Measurements from ENCODE around the gene KEAP1.
"Not testable (repeated sequence)": the region's sequence is repeated elsewhere in the genome, so short reads cannot be mapped to it uniquely, and the experiment has no call there.

The KEAP1 gene

DNA sequence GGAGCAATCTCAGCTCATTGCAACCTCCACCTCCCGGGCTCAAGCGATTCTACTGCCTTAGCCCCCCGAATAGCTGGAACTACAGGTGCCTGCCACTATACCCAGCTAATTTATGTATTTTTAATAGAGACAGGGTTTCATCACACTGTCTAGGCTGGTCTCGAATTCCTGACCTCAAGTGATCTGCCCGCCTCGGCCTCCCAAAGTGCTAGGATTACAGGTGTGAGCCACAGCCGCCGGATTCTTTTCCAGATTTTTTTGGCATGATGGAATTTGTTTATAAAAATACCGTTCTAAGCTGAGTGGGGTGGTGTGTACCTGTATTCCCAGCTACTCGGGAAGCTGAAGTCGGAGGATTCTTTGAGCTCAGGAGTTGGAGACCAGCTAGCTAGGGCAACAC is 34.5 kb upstream of the KEAP1 start:
- DNase-seq (ENCODE audit: extremely low read depth, low read depth): no peak
- TF ChIP-seq, protein P1, sequence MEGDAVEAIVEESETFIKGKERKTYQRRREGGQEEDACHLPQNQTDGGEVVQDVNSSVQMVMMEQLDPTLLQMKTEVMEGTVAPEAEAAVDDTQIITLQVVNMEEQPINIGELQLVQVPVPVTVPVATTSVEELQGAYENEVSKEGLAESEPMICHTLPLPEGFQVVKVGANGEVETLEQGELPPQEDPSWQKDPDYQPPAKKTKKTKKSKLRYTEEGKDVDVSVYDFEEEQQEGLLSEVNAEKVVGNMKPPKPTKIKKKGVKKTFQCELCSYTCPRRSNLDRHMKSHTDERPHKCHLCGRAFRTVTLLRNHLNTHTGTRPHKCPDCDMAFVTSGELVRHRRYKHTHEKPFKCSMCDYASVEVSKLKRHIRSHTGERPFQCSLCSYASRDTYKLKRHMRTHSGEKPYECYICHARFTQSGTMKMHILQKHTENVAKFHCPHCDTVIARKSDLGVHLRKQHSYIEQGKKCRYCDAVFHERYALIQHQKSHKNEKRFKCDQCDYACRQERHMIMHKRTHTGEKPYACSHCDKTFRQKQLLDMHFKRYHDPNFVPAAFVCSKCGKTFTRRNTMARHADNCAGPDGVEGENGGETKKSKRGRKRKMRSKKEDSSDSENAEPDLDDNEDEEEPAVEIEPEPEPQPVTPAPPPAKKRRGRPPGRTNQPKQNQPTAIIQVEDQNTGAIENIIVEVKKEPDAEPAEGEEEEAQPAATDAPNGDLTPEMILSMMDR (IDR thresholded peaks at IDR 0.05; ENCODE audit: low read depth, low read length): no peak

DNA sequence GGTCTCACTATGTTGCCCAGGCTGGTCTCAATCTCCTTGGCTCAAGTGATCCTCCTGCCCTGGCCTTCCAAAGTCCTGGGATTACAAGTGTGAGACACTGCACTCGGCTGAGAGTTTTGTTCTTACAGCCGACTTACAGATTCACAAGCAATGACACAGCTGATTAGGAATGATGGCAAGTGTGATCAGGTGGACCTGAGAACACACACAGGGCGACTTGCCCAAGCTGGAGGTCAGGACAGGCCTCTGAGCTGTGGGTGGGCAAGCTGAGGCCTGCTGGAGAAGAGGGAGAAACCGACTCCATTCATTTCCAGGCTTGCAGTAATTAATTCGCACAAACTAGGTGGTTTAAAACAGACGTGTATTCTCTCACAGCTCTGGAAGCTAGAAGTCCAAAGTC is 32.5 kb upstream of the KEAP1 start:
- DNase-seq (ENCODE audit: extremely low read depth, low read depth): no peak
- TF ChIP-seq, protein P1 (IDR thresholded peaks at IDR 0.05; ENCODE audit: low read depth, low read length): no peak

DNA sequence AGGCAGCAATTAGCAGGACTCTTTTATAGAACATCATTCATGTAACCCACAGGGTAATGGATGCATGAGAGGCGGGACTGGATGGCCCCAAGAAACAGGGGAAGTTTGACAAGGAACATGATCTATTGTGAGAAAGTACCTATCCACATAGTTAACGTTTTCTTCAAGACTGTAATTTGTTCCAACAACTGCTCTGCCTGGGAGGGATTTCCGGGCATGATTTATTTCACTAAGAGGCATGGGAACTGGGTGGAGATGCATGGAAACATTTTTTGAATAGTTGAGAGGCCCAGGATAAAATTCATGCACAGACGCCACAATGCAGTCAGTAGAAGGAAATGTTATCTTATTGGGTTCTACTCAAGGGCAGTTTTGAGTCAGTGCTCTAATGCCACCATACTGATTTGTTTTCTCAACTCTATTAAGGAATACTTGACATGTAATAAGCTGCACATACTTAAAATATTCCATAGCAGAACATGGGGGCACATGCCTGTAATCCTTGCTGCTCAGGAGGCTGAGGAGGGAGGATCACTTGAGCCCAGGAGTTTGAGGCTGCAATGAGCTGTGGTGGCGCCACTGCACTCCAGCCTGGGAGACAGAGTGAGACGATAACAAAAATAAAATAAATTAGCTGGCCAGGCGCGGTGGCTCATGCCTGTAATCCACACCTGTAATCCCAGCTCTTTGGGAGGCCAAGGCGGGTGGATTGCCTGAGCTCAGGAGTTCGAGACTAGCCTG is 30.7 kb upstream of the KEAP1 start:
- TF ChIP-seq, protein P1 (IDR thresholded peaks at IDR 0.05; ENCODE audit: low read depth, low read length): no peak
- DNase-seq (ENCODE audit: extremely low read depth, low read depth): peak; percentile 24

DNA sequence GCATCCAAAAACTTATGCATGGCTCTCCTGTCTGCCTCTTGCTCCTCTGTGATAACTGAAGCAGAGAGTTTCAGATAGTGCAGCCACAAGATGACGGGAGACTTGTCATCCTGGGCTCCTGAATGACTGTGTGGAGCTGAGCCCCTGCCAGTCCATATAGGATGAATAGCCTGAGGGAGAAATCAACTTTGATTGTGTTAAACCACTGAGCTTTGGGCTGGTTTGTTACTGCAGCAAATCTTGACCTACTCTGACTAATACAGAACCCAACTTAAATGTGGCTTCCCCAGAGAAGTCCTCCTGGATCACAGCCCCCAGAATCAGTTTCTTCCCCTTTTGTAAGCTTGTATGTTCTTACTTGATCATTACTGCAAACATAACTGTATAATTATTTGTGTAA is 29.3 kb upstream of the KEAP1 start:
- TF ChIP-seq, protein P1 (IDR thresholded peaks at IDR 0.05; ENCODE audit: low read depth, low read length): no peak
- no peak for DNase-seq (ENCODE audit: extremely low read depth, low read depth)

DNA sequence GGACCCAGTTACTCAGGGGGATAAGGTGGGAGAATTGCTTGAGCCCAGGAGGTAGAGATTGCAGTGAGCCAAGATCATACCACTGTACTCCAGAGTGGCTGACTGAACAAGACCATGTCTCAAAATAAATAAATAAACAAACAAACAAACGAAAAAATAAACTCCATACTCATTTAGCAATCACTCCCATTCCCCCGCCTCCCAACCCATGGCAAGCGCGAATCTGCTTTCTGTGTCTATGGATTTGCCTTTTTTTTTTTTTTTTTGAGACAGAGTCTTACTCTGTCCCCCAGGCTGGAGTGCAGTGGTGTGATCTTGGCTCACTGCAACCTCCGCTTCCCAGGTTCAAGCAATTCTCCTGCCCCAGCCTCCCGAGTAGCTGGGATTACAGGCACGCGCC is 23.7 kb upstream of the KEAP1 start:
- not testable (repeated sequence) for DNase-seq (ENCODE audit: extremely low read depth, low read depth)

DNA sequence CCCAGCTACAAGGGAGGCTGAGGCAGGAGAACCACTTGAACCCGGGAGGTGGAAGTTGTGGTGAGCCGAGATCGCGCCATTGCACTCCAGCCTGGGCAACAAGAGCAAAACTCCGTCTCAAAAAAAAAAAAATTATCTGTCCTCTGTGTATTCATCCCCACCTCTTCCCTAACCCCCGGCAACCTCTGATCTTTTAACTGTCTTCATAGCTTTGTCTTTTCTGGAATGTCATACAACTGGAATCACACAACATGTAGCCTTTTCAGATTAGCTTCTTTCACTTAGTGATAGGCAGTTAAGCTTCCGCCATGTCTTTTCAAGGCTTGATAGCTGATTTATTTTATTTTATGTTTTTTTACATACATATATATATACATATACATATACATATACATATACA is 22.5 kb upstream of the KEAP1 start:
- no peak for DNase-seq (ENCODE audit: extremely low read depth, low read depth)
- TF ChIP-seq, protein P1 (IDR thresholded peaks at IDR 0.05; ENCODE audit: low read depth, low read length): no peak

DNA sequence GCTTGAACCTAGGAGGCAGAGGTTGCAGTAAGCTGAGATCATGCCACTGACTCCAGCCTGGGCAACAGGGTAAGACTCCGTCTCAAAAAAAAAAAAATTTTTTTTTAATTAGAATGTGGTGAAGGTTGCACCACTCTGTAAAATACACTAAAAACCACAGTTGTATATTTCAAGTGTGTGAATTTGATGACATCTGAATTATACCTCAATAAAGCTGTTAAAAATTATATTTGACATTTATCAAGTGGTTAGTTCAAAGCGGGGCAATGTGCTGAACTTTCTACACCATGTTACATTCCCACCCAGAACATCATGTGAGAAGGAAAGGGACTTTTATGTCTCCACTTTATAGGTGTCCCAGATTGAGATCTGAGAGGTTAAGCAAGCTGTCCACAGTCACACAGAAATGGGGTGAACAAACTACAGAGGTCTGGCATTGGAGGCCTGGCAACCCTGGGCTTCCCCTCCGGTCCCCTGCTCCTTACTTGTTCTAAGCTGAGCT is 20.0 kb upstream of the KEAP1 start:
- DNase-seq (ENCODE audit: extremely low read depth, low read depth): no peak
- TF ChIP-seq, protein P1 (IDR thresholded peaks at IDR 0.05; ENCODE audit: low read depth, low read length): no peak

Data from AG09319 (cell line).